HG03432 (cell line): ENCODE measurements around the gene TMEM25.
A peak's percentile ranks its signal among the peaks of the same experiment; 100 is the strongest.
"Not testable (repeated sequence)": the region's sequence is repeated elsewhere in the genome, so short reads cannot be mapped to it uniquely, and the experiment has no call there.

Source experiments
- ATAC-seq: cut with Tn5 transposase; IDR thresholded peaks from one replicate; pipeline ENCODE4 v1.9.1; 2021; ENCODE audit warnings: mild to moderate bottlenecking, moderate library complexity; ENCODE audit not compliant: unreplicated experiment

The TMEM25 gene

DNA sequence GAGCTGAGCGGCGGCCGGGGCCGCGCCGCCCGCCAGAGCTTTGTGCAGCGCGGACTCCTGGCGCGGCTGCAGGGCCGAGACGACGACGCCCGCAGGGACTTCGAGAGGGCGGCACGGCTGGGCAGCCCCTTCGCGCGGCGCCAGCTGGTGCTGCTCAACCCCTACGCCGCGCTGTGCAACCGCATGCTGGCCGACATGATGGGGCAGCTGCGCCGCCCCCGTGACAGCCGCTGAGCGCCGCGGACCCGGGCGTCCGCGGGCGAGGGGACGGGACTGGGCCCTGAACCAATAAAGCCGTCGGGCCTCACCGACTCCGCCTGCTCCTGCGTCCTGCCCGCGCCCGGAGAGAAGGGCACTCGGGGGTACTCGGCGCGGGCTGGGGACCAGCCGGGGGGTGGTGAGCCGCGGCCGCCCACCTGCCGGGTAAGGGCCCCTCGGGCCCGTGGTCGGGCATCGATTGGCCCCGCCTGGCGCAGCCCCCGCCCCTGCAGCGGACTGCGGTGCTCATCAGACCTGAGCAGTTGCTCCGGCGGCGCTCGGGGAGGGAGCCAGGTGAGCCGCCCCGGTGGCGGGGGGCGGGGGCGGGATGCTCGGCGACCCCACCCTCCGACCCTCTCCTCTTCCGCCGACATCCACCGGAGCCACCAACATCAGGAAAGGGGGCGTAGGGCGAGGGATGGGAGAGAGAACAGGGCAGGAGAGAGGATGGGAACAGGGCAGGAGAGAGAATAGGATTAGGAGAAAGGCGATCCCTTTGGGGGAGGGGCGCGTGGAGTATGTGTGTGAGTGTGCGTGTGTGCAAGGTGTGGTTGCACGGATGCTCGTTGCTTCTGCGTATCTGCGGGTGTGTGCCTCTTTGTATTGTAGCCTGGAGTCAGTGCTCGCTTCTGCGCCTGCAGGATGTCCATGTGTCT lies at the start of gene TMEM25:
TSS of gene TMEM25 (plus strand) at position 510 of the 914 bp plus-strand sequence. CDS start 610 bp downstream, outside the sequence.
- peak; percentile 73 for ATAC-seq

GRCh38 chr11:118481238-118481637 lies 49.8 kb upstream of the TMEM25 start:
- ATAC-seq: not testable (repeated sequence)

- ATAC-seq: no peak
Measured at GRCh38 chr11:118484405-118484804, 46.6 kb upstream of the TMEM25 start.

DNA sequence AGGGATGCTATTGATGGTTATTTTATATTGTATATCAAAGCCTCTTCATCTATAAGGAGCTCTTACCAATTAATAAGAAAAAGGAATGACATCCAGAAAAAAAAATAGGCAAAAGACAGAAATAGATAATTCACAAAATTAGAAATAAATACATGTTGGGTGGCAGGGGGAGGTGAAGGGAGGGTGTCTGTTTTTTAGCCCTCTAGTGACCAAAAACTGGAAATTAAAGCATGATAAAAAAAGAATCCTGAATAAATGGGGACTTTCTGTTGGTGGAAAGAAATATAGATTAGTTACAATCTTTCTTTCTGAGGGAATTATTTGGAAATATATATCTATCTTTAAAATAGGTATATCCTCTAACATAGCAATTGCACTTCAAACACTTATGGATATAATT lies 45.7 kb upstream of the TMEM25 start:
- no peak for ATAC-seq

DNA sequence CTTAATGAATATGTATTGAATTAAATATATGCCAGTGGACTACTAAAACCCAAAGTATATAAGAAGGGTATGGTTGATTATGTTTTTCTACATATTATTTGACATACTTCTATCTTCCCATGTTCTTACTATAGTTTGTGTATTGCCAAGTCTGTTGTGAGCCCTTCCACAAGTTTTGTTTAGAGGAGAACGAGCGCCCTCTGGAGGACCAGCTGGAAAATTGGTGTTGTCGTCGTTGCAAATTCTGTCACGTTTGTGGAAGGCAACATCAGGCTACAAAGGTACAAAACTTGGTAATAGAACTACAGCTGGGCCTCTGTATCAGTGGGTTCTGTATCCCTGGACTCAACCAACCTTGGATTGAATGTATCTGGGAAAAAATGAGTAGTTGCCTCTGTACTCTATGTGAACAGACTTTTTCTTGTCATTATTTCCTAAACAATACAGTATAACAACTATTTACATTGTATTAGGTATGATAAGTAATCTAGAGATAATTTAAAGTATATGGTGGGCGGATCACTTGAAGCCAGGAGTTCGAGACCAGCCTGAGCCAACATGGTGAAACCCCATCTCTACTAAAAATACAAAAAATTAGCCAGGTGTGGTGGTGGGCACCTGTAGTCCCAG lies 42.4 kb upstream of the TMEM25 start:
- no peak for ATAC-seq

- no peak for ATAC-seq
Measured at GRCh38 chr11:118491041-118491440, 40.0 kb upstream of the TMEM25 start.

DNA sequence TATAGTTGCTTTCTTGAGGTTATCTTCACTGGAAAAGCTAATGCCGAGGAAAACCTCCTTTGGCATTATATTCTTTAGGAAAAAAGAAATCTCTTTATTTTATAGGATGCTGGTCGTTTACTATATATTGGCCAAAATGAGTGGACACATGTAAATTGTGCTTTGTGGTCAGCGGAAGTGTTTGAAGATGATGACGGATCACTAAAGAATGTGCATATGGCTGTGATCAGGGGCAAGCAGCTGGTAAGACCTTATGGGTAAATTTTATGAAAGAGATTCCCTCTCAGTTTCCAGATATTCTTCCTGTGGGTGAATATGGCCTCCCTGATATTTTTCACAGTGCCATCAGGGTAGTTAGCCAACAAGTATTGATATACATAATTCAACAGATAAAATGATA lies 33.2 kb upstream of the TMEM25 start:
- ATAC-seq: no peak

- no peak for ATAC-seq
Measured at GRCh38 chr11:118503216-118503615, 27.8 kb upstream of the TMEM25 start.

DNA sequence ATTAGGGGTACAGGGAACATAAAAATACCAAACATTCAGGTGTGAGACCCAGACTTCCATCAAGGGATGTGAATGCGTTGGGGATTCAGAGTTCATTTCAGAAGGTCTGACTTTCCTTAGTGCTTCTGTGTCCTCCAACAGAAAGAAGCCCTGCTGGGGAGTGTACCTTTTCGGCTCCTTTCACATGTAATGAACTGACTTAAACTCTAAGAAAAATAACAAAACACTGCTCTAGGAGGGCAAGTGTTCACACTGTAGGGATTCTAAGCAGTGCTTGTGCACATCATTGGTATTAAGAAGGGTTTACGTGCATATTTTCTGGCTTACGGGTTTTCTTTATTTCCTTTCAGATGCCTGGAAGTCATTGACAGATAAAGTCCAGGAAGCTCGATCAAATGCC lies 19.4 kb upstream of the TMEM25 start:
- no peak for ATAC-seq

DNA sequence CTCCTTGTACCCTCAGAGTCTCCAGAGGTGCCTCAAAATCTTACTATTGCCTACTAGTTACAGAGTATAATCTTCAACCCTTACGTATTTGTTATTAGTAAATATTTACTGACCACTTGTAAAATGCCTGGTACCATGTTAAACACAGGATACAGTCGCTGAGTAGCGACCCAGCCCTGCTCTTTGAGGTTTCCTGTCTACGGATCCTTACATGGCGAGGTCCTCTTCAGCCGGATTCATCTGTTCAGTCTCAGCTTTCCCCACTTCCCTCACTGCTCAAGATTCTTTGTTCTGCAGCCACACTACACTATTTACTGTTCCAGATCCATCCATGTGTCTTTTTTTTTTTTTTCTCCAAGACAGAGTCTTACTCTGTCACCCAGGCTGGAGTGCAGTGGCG lies 16.9 kb upstream of the TMEM25 start:
- no peak for ATAC-seq

DNA sequence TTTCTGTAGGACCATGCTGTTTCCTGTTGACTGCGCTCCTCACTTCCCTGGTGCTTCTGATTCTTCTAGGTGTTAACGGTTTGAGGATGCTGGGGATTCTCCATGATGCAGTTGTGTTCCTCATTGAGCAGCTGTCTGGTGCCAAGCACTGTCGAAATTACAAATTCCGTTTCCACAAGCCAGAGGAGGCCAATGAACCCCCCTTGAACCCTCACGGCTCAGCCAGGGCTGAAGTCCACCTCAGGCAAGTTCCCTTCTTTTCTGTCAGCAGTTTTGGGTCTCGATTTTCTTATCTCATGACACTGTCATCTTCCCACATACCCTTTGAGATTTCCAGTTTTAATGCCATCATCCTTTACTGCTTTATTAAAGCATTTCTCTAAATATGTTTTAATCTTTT lies 11.4 kb upstream of the TMEM25 start:
- no peak for ATAC-seq

GRCh38 chr11:118521892-118522311 lies 9.1 kb upstream of the TMEM25 start:
- peak; percentile 57 for ATAC-seq

DNA sequence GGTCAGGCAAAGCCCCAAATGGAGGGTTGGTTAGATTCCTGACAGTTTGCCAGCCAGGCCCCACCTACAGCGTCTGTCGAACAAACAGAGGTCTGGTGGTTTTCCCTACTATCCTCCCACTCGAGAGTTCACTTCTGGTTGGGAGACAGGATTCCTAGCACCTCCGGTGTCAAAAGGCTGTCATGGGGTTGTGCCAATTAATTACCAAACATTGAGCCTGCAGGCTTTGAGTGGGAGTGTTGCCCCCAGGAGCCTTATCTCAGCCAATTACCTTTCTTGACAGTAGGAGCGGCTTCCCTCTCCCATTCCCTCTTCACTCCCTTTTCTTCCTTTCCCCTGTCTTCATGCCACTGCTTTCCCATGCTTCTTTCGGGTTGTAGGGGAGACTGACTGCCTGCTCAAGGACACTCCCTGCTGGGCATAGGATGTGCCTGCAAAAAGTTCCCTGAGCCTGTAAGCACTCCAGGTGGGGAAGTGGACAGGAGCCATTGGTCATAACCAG lies 8.4 kb upstream of the TMEM25 start:
- ATAC-seq: no peak

GRCh38 chr11:118524356-118524755 lies 6.6 kb upstream of the TMEM25 start:
- no peak for ATAC-seq

- no peak for ATAC-seq
Measured at GRCh38 chr11:118524757-118525470, 6.1 kb upstream of the TMEM25 start.

GRCh38 chr11:118526688-118527087 lies 4.3 kb upstream of the TMEM25 start:
- no peak for ATAC-seq

DNA sequence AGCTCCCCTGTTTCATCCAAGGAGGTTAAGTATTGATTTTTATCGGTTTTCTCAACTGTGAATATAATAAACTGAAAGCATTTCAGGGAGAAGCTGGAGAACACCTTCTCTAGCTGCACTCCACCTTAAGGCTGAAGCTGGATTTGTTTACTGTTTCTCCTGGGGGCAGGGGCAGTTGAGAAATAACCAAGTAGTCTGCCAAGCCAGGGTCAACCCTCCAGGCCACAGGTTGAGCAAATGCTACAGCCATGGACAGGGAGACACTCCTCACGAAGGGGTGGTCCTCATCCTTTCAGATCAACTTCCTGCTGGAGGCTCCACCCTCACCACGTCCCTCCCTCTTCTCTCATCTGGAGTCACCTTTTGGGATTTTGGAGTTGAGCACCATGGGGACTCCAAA lies 3.9 kb upstream of the TMEM25 start, which contains the start of gene TTC36:
TSS of gene TTC36 (plus strand) at position 366 of the 400 bp plus-strand sequence. CDS start at position 387, 21 bp downstream.
- ATAC-seq: no peak

DNA sequence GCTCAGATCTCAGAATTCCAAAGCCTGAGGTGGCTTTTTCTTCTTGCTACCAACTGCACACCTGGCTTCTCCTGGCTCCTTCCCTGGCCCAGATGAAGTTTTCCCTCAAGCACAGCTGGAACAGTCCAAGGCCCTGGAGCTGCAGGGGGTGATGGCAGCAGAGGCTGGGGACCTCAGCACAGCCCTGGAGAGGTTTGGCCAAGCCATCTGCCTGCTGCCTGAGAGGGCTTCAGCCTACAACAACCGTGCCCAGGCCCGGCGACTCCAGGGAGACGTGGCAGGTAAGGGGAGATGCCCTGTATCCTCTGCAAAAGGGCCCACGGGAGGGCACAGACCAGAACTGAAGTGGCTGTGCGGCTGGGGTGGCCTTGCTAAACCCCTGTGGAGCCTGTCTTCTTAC lies 2.5 kb upstream of the TMEM25 start:
- ATAC-seq: no peak

DNA sequence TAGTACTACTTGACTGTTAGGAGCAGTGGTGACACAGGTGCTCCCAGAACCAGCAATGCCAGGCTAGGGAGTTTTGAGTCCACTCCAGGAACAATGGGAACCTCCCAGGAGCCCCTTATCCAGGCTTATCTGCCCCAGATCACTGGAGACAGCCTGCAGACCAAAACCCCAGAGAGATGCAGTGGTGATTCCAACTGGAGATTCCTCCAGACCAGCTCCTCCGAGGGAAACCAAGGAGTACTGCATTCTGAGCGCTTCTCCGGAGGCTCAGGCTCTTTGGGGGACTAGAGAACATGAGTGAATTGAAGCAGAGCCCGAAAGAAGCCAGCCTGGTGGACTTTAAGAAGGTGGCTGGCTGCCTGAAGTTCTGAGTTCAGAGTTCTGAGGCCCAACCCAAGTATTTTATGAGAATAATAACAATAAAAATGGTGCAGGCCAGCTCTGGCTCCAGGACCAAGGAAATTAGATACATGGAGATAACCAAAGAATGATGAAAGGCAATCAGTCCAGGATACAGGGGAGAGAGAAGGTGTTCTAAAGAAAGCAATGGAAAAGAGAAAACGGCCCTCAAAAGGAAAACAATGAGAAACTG lies 1.3 kb upstream of the TMEM25 start:
- no peak for ATAC-seq

- no peak for ATAC-seq
Measured at GRCh38 chr11:118530180-118530682, 761 bp upstream of the TMEM25 start.
